GM23338 (cell line): ENCODE data around the gene CACNA1C. TPM values are rescaled to one million over a fixed set of nuclear protein-coding genes. Genes with fewer than 3 reads are reported as not detected.

Source experiments
- ATAC-seq: fragments of 200-7000 bp; cut with Tn5 transposase; 3 replicates; pipeline ENCODE4 v1.9.1; 2020
- DNase-seq: peaks from one replicate; pipeline ENCODE4 v3.0.0-alpha.2; 2015; ENCODE audit warnings: low spot score
- H2AFZ ChIP-seq: fragments of 200-600 bp; sonication (generic); 2 replicates; pipeline ENCODE4 v1.8.0; 2016; ENCODE audit warnings: antibody characterized with exemption, mild to moderate bottlenecking, moderate library complexity
- H3F3A ChIP-seq: fragments of 200-600 bp; sonication (generic); replicated peaks from 2 replicates; pipeline ENCODE4 v1.8.0; 2017; ENCODE audit warnings: antibody characterized with exemption, mixed run types, low read depth
- H3K27ac ChIP-seq: fragments of 200-600 bp; sonication (generic); 2 replicates; pipeline ENCODE4 v1.6.1; 2016; ENCODE audit warnings: low read depth
- H3K27me3 ChIP-seq: fragments of 200-600 bp; sonication (generic); 2 replicates; pipeline ENCODE4 v1.8.0; 2016; ENCODE audit warnings: mild to moderate bottlenecking, mixed run types, moderate library complexity; ENCODE audit not compliant: insufficient read depth
- H3K36me3 ChIP-seq: fragments of 200-600 bp; sonication (generic); 2 replicates; pipeline ENCODE4 v1.8.0; 2016; ENCODE audit warnings: mild to moderate bottlenecking; ENCODE audit not compliant: insufficient read depth
- H3K4me1 ChIP-seq: fragments of 200-600 bp; sonication (generic); 2 replicates; pipeline ENCODE4 v1.8.0; 2016; ENCODE audit warnings: mild to moderate bottlenecking, moderate library complexity; ENCODE audit not compliant: insufficient read depth
- H3K4me2 ChIP-seq: fragments of 200-600 bp; sonication (generic); 2 replicates; pipeline ENCODE4 v1.7.1; 2017; ENCODE audit warnings: mixed run types
- H3K4me3 ChIP-seq: fragments of 200-600 bp; sonication (generic); 2 replicates; pipeline ENCODE4 v1.6.1; 2016; ENCODE audit warnings: mixed run types
- H3K79me2 ChIP-seq: fragments of 200-600 bp; sonication (generic); replicated peaks from 2 replicates; pipeline ENCODE4 v1.8.0; 2017; ENCODE audit warnings: mild to moderate bottlenecking; ENCODE audit not compliant: insufficient read depth
- H3K9me2 ChIP-seq: fragments of 200-600 bp; sonication (generic); 2 replicates; pipeline ENCODE4 v1.8.0; 2017; ENCODE audit not compliant: insufficient read depth
- H4K20me1 ChIP-seq: fragments of 200-600 bp; sonication (generic); replicated peaks from 2 replicates; pipeline ENCODE4 v1.8.0; 2017; ENCODE audit warnings: mild to moderate bottlenecking; ENCODE audit not compliant: insufficient read depth
- H3K27ac Mint-ChIP-seq: 2 replicates; pipeline ENCODE4 v1.8.0; 2020; ENCODE audit warnings: inconsistent platforms, mild to moderate bottlenecking, moderate library complexity, mixed read lengths
- H3K27me3 Mint-ChIP-seq: 3 replicates; pipeline ENCODE4 v1.8.0; 2022; ENCODE audit warnings: low read depth, mild to moderate bottlenecking, moderate library complexity, mixed read lengths, inconsistent platforms; ENCODE audit not compliant: insufficient read depth, poor library complexity
- H3K36me3 Mint-ChIP-seq: 3 replicates; pipeline ENCODE4 v1.8.0; 2021; ENCODE audit warnings: low read depth, mild to moderate bottlenecking, inconsistent platforms, moderate library complexity, mixed read lengths
- H3K4me1 Mint-ChIP-seq: 3 replicates; pipeline ENCODE4 v1.8.0; 2020; ENCODE audit warnings: mild to moderate bottlenecking, inconsistent platforms, mixed read lengths
- H3K4me3 Mint-ChIP-seq: 3 replicates; pipeline ENCODE4 v1.8.0; 2021; ENCODE audit warnings: moderate library complexity, mild to moderate bottlenecking, inconsistent platforms, mixed read lengths
- H3K9me3 Mint-ChIP-seq: 3 replicates; pipeline ENCODE4 v1.8.0; 2020; ENCODE audit warnings: moderate library complexity, mild to moderate bottlenecking, inconsistent platforms, mixed read lengths
- CREB1 ChIP-seq: fragments of 250-450 bp; sonication (Bioruptor Pico); IDR thresholded peaks from 2 replicates; pipeline ENCODE4 v1.5.0; 2020; ENCODE audit warnings: low read depth, mild to moderate bottlenecking, moderate library complexity
- CTCF ChIP-seq, 2 experiments: fragments of 200-600 bp in 1 of 2; sonication (generic) in 1 of 2; conservative IDR thresholded peaks; 2 replicates each; pipeline versions ENCODE4 v1.5.1 to v1.6.1; 2016 to 2017; ENCODE audit warnings: antibody characterized with exemption in 2 of 2, low read depth in 2 of 2, mild to moderate bottlenecking in 2 of 2, moderate library complexity in 1 of 2
- ETS1 ChIP-seq: IDR thresholded peaks from 2 replicates; pipeline ENCODE4 v1.6.1; 2016; ENCODE audit warnings: antibody characterized with exemption
- EZH2 ChIP-seq: fragments of 200-600 bp; sonication (generic); IDR thresholded peaks from one replicate; pipeline ENCODE4 v1.8.0; 2017; ENCODE audit warnings: antibody characterized with exemption, mild to moderate bottlenecking, low read depth; ENCODE audit not compliant: unreplicated experiment
- EZH2phosphoT487 ChIP-seq: fragments of 200-600 bp; sonication (generic); IDR thresholded peaks from one replicate; pipeline ENCODE4 v1.8.1; 2018; ENCODE audit warnings: antibody characterized with exemption; ENCODE audit not compliant: unreplicated experiment
- JUNB ChIP-seq: IDR thresholded peaks from one replicate; pipeline ENCODE4 v1.6.1; 2016; ENCODE audit warnings: antibody characterized with exemption; ENCODE audit not compliant: unreplicated experiment
- NANOG ChIP-seq: IDR thresholded peaks from 2 replicates; pipeline ENCODE4 v1.6.1; 2016; ENCODE audit warnings: antibody characterized with exemption, borderline replicate concordance
- REST ChIP-seq: IDR thresholded peaks from one replicate; pipeline ENCODE4 v1.6.1; 2018; ENCODE audit warnings: antibody characterized with exemption; ENCODE audit not compliant: unreplicated experiment
- STAT1 ChIP-seq: IDR thresholded peaks from one replicate; pipeline ENCODE4 v1.6.1; 2016; ENCODE audit warnings: antibody characterized with exemption; ENCODE audit not compliant: unreplicated experiment
- ZNF114 ChIP-seq: fragments of 250-450 bp; sonication (Bioruptor Pico); IDR thresholded peaks from 2 replicates; pipeline ENCODE4 v1.5.0; 2020; ENCODE audit warnings: mild to moderate bottlenecking, moderate library complexity
- ZNF331 ChIP-seq: fragments of 250-450 bp; sonication (Bioruptor Pico); IDR thresholded peaks from 2 replicates; pipeline ENCODE4 v1.5.0; 2020; ENCODE audit warnings: low read depth, mild to moderate bottlenecking, moderate library complexity
- ZNF462 ChIP-seq: fragments of 250-450 bp; sonication (Bioruptor Pico); IDR thresholded peaks from 2 replicates; pipeline ENCODE4 v1.5.0; 2020; ENCODE audit warnings: mild to moderate bottlenecking, moderate library complexity
- polyA plus RNA-seq: library from polyadenylated mRNA; unstranded; fragments of >200 nt; fragmentation: Nextera tagmentation; extraction: Ambion mirVana; gene quantifications from 2 replicates; pipeline ENCODE4 v1.2.1, GENCODE V29; 2016
- total RNA-seq: library from RNA; depleted of rRNA; stranded (reverse); fragments of >200 nt; shearing (Covaris generic); gene quantifications from 2 replicates; pipeline ENCODE4 v1.2.3, GENCODE V29; 2014

Gene CACNA1C
- total and polyA plus RNA-seq, 2 experiments from 2014 or later: 0.78 to 2.1 TPM

- no peaks in the 10 kb centered on the region for H3F3A ChIP-seq
- TF ChIP-seq CTCF (conservative IDR thresholded peaks at IDR 0.05; ENCODE audit: low read depth in 2 of 2) (no peak), CREB1 (no peak), REST (no peak), ETS1 (no peak), ZNF462 (no peak), EZH2phosphoT487 (no peak), STAT1 (no peak), NANOG (no peak), EZH2 (no peak), ZNF114 (CRISPR knock-in tag) (no peak), ZNF331 (CRISPR knock-in tag) (no peak), JUNB (no peak)
- H3K9me3 Mint-ChIP-seq: no peaks in the 10 kb centered on the region; the same call in 2 of the 3 replicates
- DNase-seq (no peak), ATAC-seq (no peak)
- no peak overlapping the region for H3K27ac Mint-ChIP-seq
- H3K4me2 ChIP-seq: no peak overlapping the region
- peaks cover 77% of the 10 kb centered on the region for H3K4me1 Mint-ChIP-seq
- no peaks in the 10 kb centered on the region for H3K36me3 ChIP-seq
- peaks cover 19% of the 10 kb centered on the region for H3K4me1 ChIP-seq
- no peaks in the 10 kb centered on the region for H3K36me3 Mint-ChIP-seq
- H3K9me2 ChIP-seq: no peaks in the 10 kb centered on the region
- H3K4me3 Mint-ChIP-seq: no peak overlapping the region
- H3K27me3 ChIP-seq: no peaks in the 10 kb centered on the region
- peaks cover 8% of the 10 kb centered on the region for H3K27me3 Mint-ChIP-seq
- H3K79me2 ChIP-seq: no peaks in the 10 kb centered on the region
- H3K27ac ChIP-seq: no peak overlapping the region
- H2AFZ ChIP-seq: peak overlapping the region; percentile 43
- no peaks in the 10 kb centered on the region for H4K20me1 ChIP-seq
- no peak overlapping the region for H3K4me3 ChIP-seq
These were observed 232.7 kb downstream of the CACNA1C start for GRCh38 chr12:2285462-2285861.
